Stomach (tissue), 9 donors: Measurements from ENCODE around the gene IL4. TPM values are rescaled to one million over a fixed set of nuclear protein-coding genes. Genes with fewer than 3 reads are reported as not detected.

ENCODE experiments used
- DNase-seq, 2 donors: peaks; one replicate each; pipeline versions ENCODE4 v3.0.0 to v3.0.0-alpha.2; 2013 to 2019
- H3K27ac ChIP-seq, 5 donors: fragments of 200-600 bp in 4 of 5; sonication (generic) in 4 of 5; one replicate each; pipeline ENCODE4 v1.5.1; 2013 to 2019; ENCODE audit warnings: mild to moderate bottlenecking in 1 of 5, moderate library complexity in 1 of 5
- H3K27me3 ChIP-seq, 3 donors: fragments of 200-600 bp; sonication (generic); one replicate each; pipeline ENCODE4 v1.5.1; 2017 to 2019; ENCODE audit warnings: mixed run types in 1 of 3
- H3K36me3 ChIP-seq, 4 donors: fragments of 200-600 bp; sonication (generic); 1 replicate in 3 of 4; 2 replicates in 1 of 4; pipeline ENCODE4 v1.5.1; 2016 to 2019
- H3K4me1 ChIP-seq, 4 donors: fragments of 200-600 bp; sonication (generic); one replicate each; pipeline ENCODE4 v1.5.1; 2016 to 2019
- H3K4me3 ChIP-seq, 4 donors: fragments of 200-600 bp; sonication (generic) in 3 of 4; one replicate each; pipeline ENCODE4 v1.5.1; 2016 to 2019; ENCODE audit warnings: mild to moderate bottlenecking in 1 of 4
- H3K9me3 ChIP-seq, 4 donors: fragments of 200-600 bp; sonication (generic); one replicate each; pipeline ENCODE4 v1.5.1; 2016 to 2019
- EP300 ChIP-seq: sonication (generic); formaldehyde crosslinking; IDR thresholded peaks from one replicate; pipeline ENCODE4 v1.6.1; 2017; ENCODE audit warnings: antibody characterized with exemption
- POLR2A ChIP-seq, 4 donors: fragments of 450-650 bp; IDR thresholded peaks; one replicate each; pipeline ENCODE4 v1.6.1; 2016; ENCODE audit warnings: antibody characterized with exemption in 4 of 4, control low read depth in 2 of 4, mild to moderate bottlenecking in 1 of 4, moderate library complexity in 1 of 4
- POLR2AphosphoS5 ChIP-seq, 3 donors: sonication (generic); formaldehyde crosslinking; IDR thresholded peaks; one replicate each; pipeline ENCODE4 v1.6.1; 2016; ENCODE audit warnings: antibody characterized with exemption in 3 of 3
- WGBS, 5 donors: extraction: QIAGEN DNeasy Blood & Tissue Kit in 3 of 5; methylation state at CpG; one replicate each; pipeline versions ENCODE4 v1.1.5 to v1.1.7; 2013 to 2018; 5-methylcytosine and 5-hydroxymethylcytosine counted together
- intact Hi-C: fragments of 100-400 bp; cut with DNase I; formaldehyde crosslinking; loops from one replicate; pipeline ENCODE4 v1.15.1; 2023; ENCODE audit warnings: low total_unique reads
- polyA plus RNA-seq, 3 donors: library from polyadenylated mRNA; stranded (reverse); fragments of 200-250 nt; gene quantifications; one replicate each; pipeline ENCODE4 v1.2.3, GENCODE V29; 2013
- total RNA-seq, 5 donors: library from RNA; depleted of rRNA; stranded (reverse); fragments of >200 nt; gene quantifications; one replicate each; pipeline versions ENCODE4 v1.1.0 to v1.2.3, GENCODE V29; 2014 to 2016
- TF ChIP-seq, protein P1 (sequence below), 7 experiments: fragments of 450-650 bp in 4 of 7; fragments of 200-600 bp in 3 of 7; sonication (generic) in 3 of 7; IDR thresholded peaks; one replicate each; pipeline ENCODE4 v1.5.1; 2016 to 2019; ENCODE audit warnings: antibody characterized with exemption in 7 of 7, control low read depth in 2 of 7, mild to moderate bottlenecking in 1 of 7
- donor health status: healthy with polysubstance abuse.
- donor health status: Bipolar disorder and iron deficiency.
- donor health status: healthy.

The IL4 gene
- total and polyA plus RNA-seq, 8 donors, result not detected

DNA sequence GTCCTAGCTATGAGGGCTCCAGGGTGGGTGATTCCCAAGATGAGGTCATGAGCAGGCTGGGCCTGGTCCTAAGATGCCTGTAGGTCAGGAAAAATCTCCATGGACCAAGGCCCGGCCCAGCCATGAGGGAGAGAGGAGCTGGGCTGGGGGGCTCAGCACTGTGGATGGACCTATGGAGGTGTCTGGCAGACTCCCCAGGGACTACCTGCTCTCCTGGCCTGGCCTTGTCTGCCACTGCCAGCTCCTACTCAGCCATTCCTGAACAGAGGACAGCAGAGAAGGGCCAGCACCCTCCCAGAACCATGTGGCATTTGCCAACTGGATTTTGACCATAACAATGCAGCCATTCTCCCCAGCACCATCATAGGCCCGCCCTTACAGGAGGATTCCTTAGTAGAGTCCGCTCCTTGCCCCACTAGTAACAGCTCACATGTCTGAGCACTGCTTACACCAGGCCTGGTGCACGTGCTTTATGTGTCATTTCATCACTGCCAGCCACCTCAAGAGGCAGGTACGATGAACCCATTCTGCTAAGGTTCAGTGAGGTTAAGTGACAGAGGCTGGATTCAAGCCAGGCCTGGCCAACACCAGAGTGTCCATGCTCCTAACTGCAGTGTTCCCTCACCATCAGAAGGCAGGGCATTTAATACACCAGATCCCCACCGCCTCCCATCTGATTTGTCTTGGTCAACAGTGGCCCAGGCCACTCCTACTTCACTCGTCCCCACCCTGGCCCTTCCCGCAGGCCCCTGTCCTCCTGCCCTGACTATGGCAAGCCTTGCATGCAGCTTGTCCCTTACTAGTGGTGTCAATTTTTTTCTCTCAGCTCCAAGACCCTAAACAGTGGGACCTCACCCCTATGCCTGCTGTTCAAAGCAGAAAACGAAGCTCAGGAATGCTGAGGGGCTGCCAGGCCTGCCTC lies 15.1 kb upstream of the IL4 start:
- DNase-seq, result peak in 1 of 2 donors; percentile 23
- no peaks in the 10 kb centered on the region for H3K9me3 ChIP-seq
- peaks cover 14 to 23% (median 22%) of the 10 kb centered on the region in 4 donors for H3K4me1 ChIP-seq
- 85 to 97% (median 88%) methylated on average over 9 of the region's 9 CpGs for WGBS, 5 donors
- H3K27me3 ChIP-seq, result peaks cover 3 to 43% (median 25%) of the 10 kb centered on the region in 3 donors
- TF ChIP-seq POLR2AphosphoS5 (IDR thresholded peaks at IDR 0.05) (no peak), POLR2A (IDR thresholded peaks at IDR 0.05) (no peak), EP300 (no peak)
- TF ChIP-seq, protein P1, sequence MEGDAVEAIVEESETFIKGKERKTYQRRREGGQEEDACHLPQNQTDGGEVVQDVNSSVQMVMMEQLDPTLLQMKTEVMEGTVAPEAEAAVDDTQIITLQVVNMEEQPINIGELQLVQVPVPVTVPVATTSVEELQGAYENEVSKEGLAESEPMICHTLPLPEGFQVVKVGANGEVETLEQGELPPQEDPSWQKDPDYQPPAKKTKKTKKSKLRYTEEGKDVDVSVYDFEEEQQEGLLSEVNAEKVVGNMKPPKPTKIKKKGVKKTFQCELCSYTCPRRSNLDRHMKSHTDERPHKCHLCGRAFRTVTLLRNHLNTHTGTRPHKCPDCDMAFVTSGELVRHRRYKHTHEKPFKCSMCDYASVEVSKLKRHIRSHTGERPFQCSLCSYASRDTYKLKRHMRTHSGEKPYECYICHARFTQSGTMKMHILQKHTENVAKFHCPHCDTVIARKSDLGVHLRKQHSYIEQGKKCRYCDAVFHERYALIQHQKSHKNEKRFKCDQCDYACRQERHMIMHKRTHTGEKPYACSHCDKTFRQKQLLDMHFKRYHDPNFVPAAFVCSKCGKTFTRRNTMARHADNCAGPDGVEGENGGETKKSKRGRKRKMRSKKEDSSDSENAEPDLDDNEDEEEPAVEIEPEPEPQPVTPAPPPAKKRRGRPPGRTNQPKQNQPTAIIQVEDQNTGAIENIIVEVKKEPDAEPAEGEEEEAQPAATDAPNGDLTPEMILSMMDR (IDR thresholded peaks at IDR 0.05), result no peak
- no peaks in the 10 kb centered on the region for H3K36me3 ChIP-seq
- no peak overlapping the region for H3K4me3 ChIP-seq
- H3K27ac ChIP-seq, result no peak overlapping the region
- intact Hi-C loops, result no loop called here

DNA sequence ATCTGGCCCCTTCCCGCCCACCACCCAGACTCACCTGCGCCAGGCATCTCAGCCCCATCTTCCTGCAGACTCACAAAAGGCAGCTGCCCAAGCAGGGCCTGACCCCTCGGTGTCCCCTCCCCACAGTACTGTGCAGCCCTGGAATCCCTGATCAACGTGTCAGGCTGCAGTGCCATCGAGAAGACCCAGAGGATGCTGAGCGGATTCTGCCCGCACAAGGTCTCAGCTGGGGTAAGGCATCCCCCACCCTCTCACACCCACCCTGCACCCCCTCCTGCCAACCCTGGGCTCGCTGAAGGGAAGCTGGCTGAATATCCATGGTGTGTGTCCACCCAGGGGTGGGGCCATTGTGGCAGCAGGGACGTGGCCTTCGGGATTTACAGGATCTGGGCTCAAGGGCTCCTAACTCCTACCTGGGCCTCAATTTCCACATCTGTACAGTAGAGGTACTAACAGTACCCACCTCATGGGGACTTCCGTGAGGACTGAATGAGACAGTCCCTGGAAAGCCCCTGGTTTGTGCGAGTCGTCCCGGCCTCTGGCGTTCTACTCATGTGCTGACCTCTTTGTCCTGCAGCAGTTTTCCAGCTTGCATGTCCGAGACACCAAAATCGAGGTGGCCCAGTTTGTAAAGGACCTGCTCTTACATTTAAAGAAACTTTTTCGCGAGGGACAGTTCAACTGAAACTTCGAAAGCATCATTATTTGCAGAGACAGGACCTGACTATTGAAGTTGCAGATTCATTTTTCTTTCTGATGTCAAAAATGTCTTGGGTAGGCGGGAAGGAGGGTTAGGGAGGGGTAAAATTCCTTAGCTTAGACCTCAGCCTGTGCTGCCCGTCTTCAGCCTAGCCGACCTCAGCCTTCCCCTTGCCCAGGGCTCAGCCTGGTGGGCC lies 13.9 kb upstream of the IL4 start:
- Histone ChIP-seq H3K36me3 (no peaks in the 10 kb centered on the region), H3K9me3 (no peaks in the 10 kb centered on the region), H3K4me3 (no peak overlapping the region), H3K27ac (no peak overlapping the region), H3K4me1 (peaks cover 14 to 27% (median 24%) of the 10 kb centered on the region in 4 donors), H3K27me3 (peaks cover 3 to 33% (median 19%) of the 10 kb centered on the region in 3 donors)
- no peak for DNase-seq
- TF ChIP-seq POLR2AphosphoS5 (IDR thresholded peaks at IDR 0.05), result no peak
- TF ChIP-seq, protein P1 (IDR thresholded peaks at IDR 0.05), result no peak
- no peak for TF ChIP-seq POLR2A (IDR thresholded peaks at IDR 0.05)
- TF ChIP-seq EP300, result no peak
- intact Hi-C loops, result no loop called here
- 91 to 96% (median 93%) methylated on average over 20 to 23 of the region's 23 CpGs for WGBS, 5 donors

DNA sequence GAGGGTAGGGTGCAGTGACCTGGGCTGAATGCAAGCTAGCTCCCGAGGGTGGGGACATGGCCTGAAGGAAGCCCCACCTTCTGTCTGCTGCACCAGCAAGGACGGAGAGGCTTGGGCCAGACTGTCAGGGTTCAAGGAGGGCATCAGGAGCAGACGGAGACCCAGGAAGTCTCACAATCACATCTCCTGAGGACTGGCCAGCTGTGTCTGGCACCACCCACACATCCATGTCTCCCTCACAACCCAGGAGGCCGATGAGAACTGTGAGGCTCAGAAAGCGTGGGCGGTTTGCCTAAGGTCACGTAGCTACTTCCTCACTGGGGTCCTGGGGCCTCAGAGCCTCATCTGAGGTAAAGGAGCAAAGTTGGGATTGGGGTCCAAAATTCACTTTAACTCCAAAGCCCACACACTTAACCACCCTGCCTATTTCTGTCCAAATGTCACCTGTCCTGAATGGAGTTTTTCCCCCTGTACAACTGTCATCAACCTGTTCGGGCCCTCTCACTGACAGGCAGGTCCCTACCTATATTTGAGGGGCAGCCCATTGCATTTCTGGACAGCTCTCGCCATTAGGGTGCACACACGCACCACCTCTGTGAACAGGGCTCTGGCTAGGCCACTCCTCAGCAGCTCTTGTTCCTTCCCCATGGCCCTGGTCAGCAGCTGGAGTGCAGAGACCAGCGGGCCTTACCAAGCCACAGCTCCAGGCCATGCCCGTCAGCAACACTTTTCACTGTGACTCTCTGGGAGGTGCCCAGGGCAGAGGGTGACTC lies 12.4 kb upstream of the IL4 start:
- Histone ChIP-seq H3K36me3 (no peaks in the 10 kb centered on the region), H3K9me3 (no peaks in the 10 kb centered on the region), H3K4me1 (peaks cover 5 to 18% (median 15%) of the 10 kb centered on the region in 4 donors), H3K27me3 (peaks cover 0 to 18% (median 7%) of the 10 kb centered on the region in 3 donors), H3K4me3 (no peak overlapping the region), H3K27ac (no peak overlapping the region)
- WGBS, 5 donors, result 79 to 83% (median 81%) methylated on average over 10 to 12 of the region's 12 CpGs
- peak in 1 of 2 donors; percentile 22 for DNase-seq
- intact Hi-C loops, result no loop called here
- no peak for TF ChIP-seq POLR2AphosphoS5 (IDR thresholded peaks at IDR 0.05)
- TF ChIP-seq EP300, result no peak
- no peak for TF ChIP-seq POLR2A (IDR thresholded peaks at IDR 0.05)
- TF ChIP-seq, protein P1 (IDR thresholded peaks at IDR 0.05), result no peak
